HUES64 (cell line): Measurements from ENCODE around the gene SH3TC2.

ENCODE experiments used
- H3K27ac ChIP-seq: 2 replicates; pipeline ENCODE4 v1.7.0; 2013; ENCODE audit warnings: low read depth, low read length, inconsistent platforms
- H3K27me3 ChIP-seq: 2 replicates; pipeline ENCODE4 v1.6.1; 2013; ENCODE audit warnings: mild to moderate bottlenecking, low read length; ENCODE audit not compliant: insufficient read depth
- H3K36me3 ChIP-seq: 2 replicates; pipeline ENCODE4 v1.6.1; 2013; ENCODE audit warnings: mild to moderate bottlenecking, low read length; ENCODE audit not compliant: insufficient read depth
- H3K4me1 ChIP-seq: 2 replicates; pipeline ENCODE4 v1.6.1; 2013; ENCODE audit warnings: mild to moderate bottlenecking, low read length, moderate library complexity; ENCODE audit not compliant: insufficient read depth
- H3K4me3 ChIP-seq: 2 replicates; pipeline ENCODE4 v1.5.1; 2013; ENCODE audit warnings: mild to moderate bottlenecking, low read length, moderate library complexity
- H3K9ac ChIP-seq: 2 replicates; pipeline ENCODE4 v1.6.1; 2013; ENCODE audit warnings: mild to moderate bottlenecking, low read depth, low read length
- H3K9me3 ChIP-seq: 2 replicates; pipeline ENCODE4 v1.6.1; 2013; ENCODE audit warnings: low read depth, low read length; ENCODE audit not compliant: insufficient read depth
- WGBS: fragments of 150-250, 120-280 bp; methylation state at CpG from one replicate; pipeline ENCODE4 v1.1.7; 2013; ENCODE audit warnings: missing lambda C conversion rate; 5-methylcytosine and 5-hydroxymethylcytosine counted together

The SH3TC2 gene

DNA sequence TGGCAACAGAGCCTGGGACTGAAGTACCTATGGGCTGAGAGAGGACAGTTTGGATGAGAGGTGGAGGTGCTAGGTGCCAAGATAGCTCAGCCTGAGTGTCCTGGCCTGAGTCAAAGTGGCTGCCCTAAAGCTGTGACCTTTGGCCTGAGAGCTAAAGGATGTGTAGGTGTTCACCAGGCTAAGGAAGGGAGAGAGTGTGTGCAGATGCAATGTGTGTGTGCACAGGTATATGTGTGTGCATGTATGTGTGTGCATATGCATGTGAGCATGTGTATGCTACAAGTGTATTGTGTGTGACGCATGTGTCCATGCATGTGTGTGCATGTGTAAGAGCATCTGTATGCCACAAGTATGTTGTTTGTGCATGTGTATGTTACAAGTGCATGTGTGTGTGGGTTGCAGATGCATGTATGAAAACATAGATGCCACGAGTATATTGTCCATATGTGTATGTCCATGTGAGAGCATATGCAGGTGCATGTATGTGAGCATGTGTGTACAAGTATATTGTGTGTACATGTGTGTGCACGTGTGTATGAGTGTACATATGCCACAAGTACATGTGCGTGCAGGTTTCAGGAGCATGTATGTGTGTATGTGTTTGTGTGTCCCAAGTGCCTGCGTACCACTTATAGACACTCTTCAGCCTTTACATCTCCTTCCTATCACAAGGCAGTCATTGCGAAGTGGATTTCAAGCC, 102.6 kb downstream of the SH3TC2 start:
- Histone ChIP-seq H3K9ac (no peak overlapping the region), H3K27me3 (no peaks in the 10 kb centered on the region), H3K4me1 (peaks cover 14% of the 10 kb centered on the region), H3K4me3 (no peak overlapping the region), H3K27ac (no peak overlapping the region), H3K36me3 (no peaks in the 10 kb centered on the region), H3K9me3 (no peaks in the 10 kb centered on the region)
- WGBS: 90% methylated on average over 6 of the region's 6 CpGs

DNA sequence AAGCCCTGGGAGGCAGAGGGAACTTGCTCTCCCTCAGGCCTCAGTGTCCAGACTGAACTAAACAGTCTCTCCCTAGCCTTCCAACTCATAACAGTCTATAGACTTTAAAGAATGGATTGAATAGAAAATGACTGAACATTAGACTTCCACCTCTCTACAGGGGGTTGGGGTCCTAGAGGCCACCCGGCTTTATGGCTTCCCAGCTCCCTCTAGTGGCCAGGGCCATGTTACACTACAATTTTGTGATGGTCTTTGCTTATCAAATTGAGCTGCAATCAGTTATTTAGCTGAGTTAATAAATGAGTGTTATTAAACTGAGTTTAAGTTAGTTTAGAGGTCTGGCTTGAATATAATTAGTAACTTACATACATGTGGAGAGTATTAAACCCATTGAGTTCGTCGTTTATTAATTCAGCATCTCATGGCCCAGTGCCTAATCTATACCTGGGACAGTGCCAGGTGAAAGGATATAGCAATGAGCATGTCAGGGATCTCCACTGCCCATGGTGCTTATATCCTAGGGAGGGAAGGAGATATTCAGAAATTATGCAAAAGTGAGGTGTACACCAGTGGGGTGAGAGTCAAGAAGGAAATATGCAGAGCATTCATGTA, 105.2 kb downstream of the SH3TC2 start:
- Histone ChIP-seq H3K27me3 (no peaks in the 10 kb centered on the region), H3K4me3 (no peak overlapping the region), H3K9ac (no peak overlapping the region), H3K36me3 (no peaks in the 10 kb centered on the region), H3K9me3 (no peaks in the 10 kb centered on the region), H3K27ac (no peak overlapping the region), H3K4me1 (peaks cover 14% of the 10 kb centered on the region)
- WGBS: 43% methylated on average over 3 of the region's 3 CpGs

GRCh38 chr5:148956477-148957385, 106.1 kb downstream of the SH3TC2 start:
- Histone ChIP-seq H3K9ac (no peak overlapping the region), H3K36me3 (no peaks in the 10 kb centered on the region), H3K4me3 (no peak overlapping the region), H3K9me3 (no peaks in the 10 kb centered on the region), H3K27me3 (no peaks in the 10 kb centered on the region), H3K4me1 (peaks cover 22% of the 10 kb centered on the region), H3K27ac (no peak overlapping the region)
- 61% methylated on average over 3 of the region's 3 CpGs for WGBS
